ENCODE measurements around the gene QSOX1.
A peak's percentile ranks its signal among the peaks of the same experiment; 100 is the strongest.

DNA sequence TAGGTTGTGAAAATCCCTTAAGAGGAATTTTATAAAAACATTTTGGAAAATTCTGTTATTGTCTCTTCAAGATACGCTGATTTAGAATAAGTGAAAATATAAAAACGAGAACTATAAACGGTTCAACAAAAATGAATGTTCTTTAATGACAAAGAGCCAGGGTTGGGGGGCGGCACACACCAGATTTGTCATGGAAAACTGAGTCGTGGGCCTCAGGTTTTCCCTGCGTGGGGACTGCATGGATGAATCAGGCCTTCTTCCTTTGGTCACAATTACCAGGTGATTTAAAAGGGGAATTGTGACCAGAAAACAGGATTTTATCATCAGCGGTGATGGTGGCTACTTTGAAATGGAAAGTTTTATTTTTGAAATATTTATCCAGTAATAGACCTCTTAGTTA lies 84.0 kb downstream of the QSOX1 start:
- TF ChIP-seq ZNF274 (IDR thresholded peaks at IDR 0.05; ENCODE audit: low read depth, low read length) (no peak), SUZ12 (IDR thresholded peaks at IDR 0.05; ENCODE audit: extremely low read depth, insufficient read depth, insufficient read length) (peak; percentile 4), YY1 (IDR thresholded peaks at IDR 0.05; ENCODE audit: insufficient read depth, insufficient read length) (no peak)
